Measurements from ENCODE around the gene TBX19. TPM values are rescaled to one million over a fixed set of nuclear protein-coding genes. Genes with fewer than 3 reads are reported as not detected.

Gene TBX19
- polyA plus RNA-seq (0.65 to 1.2 TPM (median 0.93 TPM) in 3 replicates), polyA minus RNA-seq (0.79 to 0.93 TPM (median 0.92 TPM) in 3 replicates)
- 1.5 TPM for polyA plus RNA-seq (2011; ENCODE audit: low read depth)
- polyA plus RNA-seq (2011; cell fraction: cytosol; rRNA removed) = 0.44 and 0.56 TPM in 2 replicates
- 2.9 and 3.1 TPM in 2 replicates for polyA plus RNA-seq (2011; cell fraction: nucleus; rRNA removed)
- 0.25 and 3.9 TPM in 2 replicates for polyA plus RNA-seq (2012; ENCODE audit: low replicate concordance)
- polyA minus RNA-seq (2011; cell fraction: cytosol; rRNA and poly(A)+ RNA removed) = not detected
- polyA minus RNA-seq (2011; cell fraction: nucleus; rRNA and poly(A)+ RNA removed) = 1.4 and 2.3 TPM in 2 replicates

- Histone ChIP-seq H2AFZ (ENCODE audit: control insufficient read depth, low read length) (no peak within 1 kb of the TSS), H3K27ac (ENCODE audit: control insufficient read depth, insufficient read depth, low read length) (no peak within 1 kb of the TSS), H3K4me2 (ENCODE audit: control insufficient read depth, extremely low read depth, insufficient read depth, low read depth, low read length) (no peak within 1 kb of the TSS), H3K36me3 (ENCODE audit: control insufficient read depth in 2 of 2, extremely low read depth in 1 of 2, insufficient read depth in 2 of 2, low read length in 2 of 2) (no peaks in the 10 kb centered on the region), H3K4me3 (ENCODE audit: control insufficient read depth in 2 of 3, extremely low read depth in 1 of 3, insufficient read depth in 2 of 3, low read depth in 1 of 3, low read length in 3 of 3) (no peak within 1 kb of the TSS), H3K9ac (ENCODE audit: control insufficient read depth, extremely low read depth, insufficient read depth, low read length) (no peak within 1 kb of the TSS), H3K9me1 (ENCODE audit: control insufficient read depth, extremely low read depth, insufficient read depth, low read length) (no peaks in the 10 kb centered on the region), H3K4me1 (ENCODE audit: control insufficient read depth, extremely low read depth, insufficient read depth, low read length) (peaks cover 13% of the 10 kb centered on the region), H3K79me2 (ENCODE audit: control insufficient read depth, insufficient read depth, low read length) (no peaks in the 10 kb centered on the region), H4K20me1 (ENCODE audit: control insufficient read depth, extremely low read depth, insufficient read depth, low read length) (no peaks in the 10 kb centered on the region), H3K27me3 (ENCODE audit: control insufficient read depth, extremely low read depth, insufficient read depth, low read length) (no peaks in the 10 kb centered on the region), H3K9me3 (ENCODE audit: control insufficient read depth, low read depth, low read length) (no peaks in the 10 kb centered on the region)
- FAIRE-seq = no peak
- TF ChIP-seq CTCF (optimal IDR thresholded peaks at IDR 0.05 in 1 of 3, IDR thresholded peaks at IDR 0.05 in 1 of 3, conservative IDR thresholded peaks at IDR 0.05 in 1 of 3; ENCODE audit: extremely low read depth in 1 of 3, insufficient read depth in 2 of 3, low read length in 3 of 3) = no peak
- TF ChIP-seq EZH2 (IDR thresholded peaks at IDR 0.05; ENCODE audit: low read length) = no peak
- dilution Hi-C loops (cut with MboI; ENCODE audit: extremely low pct_ligation_motif_present, low sequenced_read_pairs) = no loop called here
- DNase-seq (ENCODE audit: low read depth, low spot score) = no peak
Observed at GRCh38 chr1:168280296-168280927, at the start of gene TBX19. TSS of gene TBX19 (plus strand) at chr1:168280877. CDS start at chr1:168281091, 214 bp downstream.

DNA sequence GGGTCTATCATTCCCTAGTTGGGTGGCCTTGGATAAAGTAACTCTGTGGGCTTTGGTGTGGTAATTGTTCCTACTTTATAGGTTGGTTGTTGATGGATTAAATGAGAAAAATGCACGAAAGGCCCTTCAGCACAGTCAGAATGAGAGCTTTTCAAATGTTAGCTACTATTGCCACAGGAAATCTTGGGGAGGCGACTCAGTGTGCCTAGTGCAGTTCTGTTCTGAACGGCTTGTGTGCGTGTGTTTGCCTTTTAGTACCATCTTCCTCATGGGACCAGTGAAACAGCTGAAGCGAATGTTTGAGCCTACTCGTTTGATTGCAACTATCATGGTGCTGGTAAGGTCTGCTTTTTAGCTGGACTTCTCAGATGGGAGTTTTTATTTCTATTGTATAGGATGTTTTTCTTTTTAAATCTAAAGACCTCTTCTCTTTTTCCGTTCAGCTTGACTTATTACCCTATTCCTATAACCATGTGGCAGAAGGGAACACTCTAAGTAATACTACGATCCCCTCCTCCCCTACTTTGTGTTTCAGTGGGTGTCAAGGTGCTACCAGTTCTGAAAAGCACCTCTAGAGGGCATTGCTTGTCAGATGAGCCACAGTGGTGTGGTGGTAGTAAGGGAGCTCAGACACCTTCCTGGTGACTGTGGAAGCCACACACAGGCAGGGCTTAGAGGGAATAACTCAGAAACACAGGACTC, 45.7 kb upstream of the TBX19 start:
- Histone ChIP-seq H3K9ac (ENCODE audit: control insufficient read depth, extremely low read depth, insufficient read depth, low read length) (no peak overlapping the region), H3K27me3 (ENCODE audit: control insufficient read depth, extremely low read depth, insufficient read depth, low read length) (no peaks in the 10 kb centered on the region), H3K36me3 (ENCODE audit: control insufficient read depth in 2 of 2, extremely low read depth in 1 of 2, insufficient read depth in 2 of 2, low read length in 2 of 2) (peaks cover 25 to 37% of the 10 kb centered on the region in 2 experiments), H3K9me3 (ENCODE audit: control insufficient read depth, low read depth, low read length) (no peaks in the 10 kb centered on the region), H2AFZ (ENCODE audit: control insufficient read depth, low read length) (no peak overlapping the region), H3K27ac (ENCODE audit: control insufficient read depth, insufficient read depth, low read length) (no peak overlapping the region), H3K9me1 (ENCODE audit: control insufficient read depth, extremely low read depth, insufficient read depth, low read length) (no peaks in the 10 kb centered on the region), H3K79me2 (ENCODE audit: control insufficient read depth, insufficient read depth, low read length) (peaks cover 16% of the 10 kb centered on the region), H4K20me1 (ENCODE audit: control insufficient read depth, extremely low read depth, insufficient read depth, low read length) (no peaks in the 10 kb centered on the region), H3K4me1 (ENCODE audit: control insufficient read depth, extremely low read depth, insufficient read depth, low read length) (peaks cover 3% of the 10 kb centered on the region), H3K4me3 (ENCODE audit: control insufficient read depth in 2 of 3, extremely low read depth in 1 of 3, insufficient read depth in 2 of 3, low read depth in 1 of 3, low read length in 3 of 3) (no peak overlapping the region), H3K4me2 (ENCODE audit: control insufficient read depth, extremely low read depth, insufficient read depth, low read depth, low read length) (no peak overlapping the region)
- DNase-seq (ENCODE audit: low read depth, low spot score) (no peak), FAIRE-seq (peak; percentile 65)
- dilution Hi-C loops (cut with MboI; ENCODE audit: extremely low pct_ligation_motif_present, low sequenced_read_pairs) = no loop called here
- TF ChIP-seq CTCF (optimal IDR thresholded peaks at IDR 0.05 in 1 of 3, IDR thresholded peaks at IDR 0.05 in 1 of 3, conservative IDR thresholded peaks at IDR 0.05 in 1 of 3; ENCODE audit: extremely low read depth in 1 of 3, insufficient read depth in 2 of 3, low read length in 3 of 3) (peak; percentile 82 to 92 (median 90)), EZH2 (IDR thresholded peaks at IDR 0.05; ENCODE audit: low read length) (no peak)

Measured in keratinocyte (primary cell).